GM21526 (cell line): ENCODE data around the gene PCNX2.
"Not testable (repeated sequence)": the region's sequence is repeated elsewhere in the genome, so short reads cannot be mapped to it uniquely, and the experiment has no call there.

ENCODE experiments used
- ATAC-seq: cut with Tn5 transposase; IDR thresholded peaks from one replicate; pipeline ENCODE4 v1.9.1; 2021; ENCODE audit warnings: moderate library complexity; ENCODE audit not compliant: unreplicated experiment, low FRiP score

The PCNX2 gene

GRCh38 chr1:233081735-233082134 is 213.8 kb downstream of the PCNX2 start:
- ATAC-seq = no peak

GRCh38 chr1:233080827-233081226 is 214.7 kb downstream of the PCNX2 start:
- not testable (repeated sequence) for ATAC-seq

DNA sequence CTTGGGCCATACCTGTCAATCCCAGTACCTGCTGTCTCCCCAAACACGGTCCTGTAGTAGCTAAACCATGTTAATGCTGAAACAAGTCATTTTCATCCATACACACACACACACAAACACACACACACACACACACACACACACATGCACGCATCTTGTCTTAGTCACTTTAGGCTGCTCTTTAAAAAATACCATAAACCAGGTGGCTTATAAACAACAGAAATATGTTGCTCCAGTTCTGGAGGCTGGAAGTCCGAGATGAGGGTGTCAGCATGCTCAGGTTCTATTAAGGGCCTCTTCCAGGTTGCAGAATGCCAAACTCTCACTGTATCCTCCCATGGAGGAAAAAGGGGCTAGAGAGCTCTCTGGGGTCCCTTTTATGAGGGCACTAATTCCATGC is 215.2 kb downstream of the PCNX2 start:
- no peak for ATAC-seq

DNA sequence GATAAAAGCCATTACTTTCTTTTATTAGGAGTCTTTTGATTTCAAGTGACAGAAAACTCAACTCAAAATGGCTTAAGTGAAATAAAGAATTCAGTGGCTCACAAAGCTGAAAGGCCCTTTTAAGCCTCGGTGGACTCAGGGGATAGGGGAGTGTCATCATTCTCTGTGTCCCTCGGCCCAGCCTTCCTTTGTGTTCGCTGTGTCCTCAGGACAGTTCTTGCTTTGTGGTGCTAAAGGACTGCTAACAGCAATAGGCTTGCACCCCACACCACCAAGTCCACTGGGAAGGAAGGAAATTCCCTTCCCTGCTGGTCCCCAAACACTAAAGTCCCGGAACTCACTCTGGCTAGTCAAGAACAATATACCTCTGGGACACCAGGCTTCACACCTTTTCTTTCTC is 216.0 kb downstream of the PCNX2 start:
- no peak for ATAC-seq

GRCh38 chr1:233078396-233078795 is 217.1 kb downstream of the PCNX2 start:
- ATAC-seq = no peak

DNA sequence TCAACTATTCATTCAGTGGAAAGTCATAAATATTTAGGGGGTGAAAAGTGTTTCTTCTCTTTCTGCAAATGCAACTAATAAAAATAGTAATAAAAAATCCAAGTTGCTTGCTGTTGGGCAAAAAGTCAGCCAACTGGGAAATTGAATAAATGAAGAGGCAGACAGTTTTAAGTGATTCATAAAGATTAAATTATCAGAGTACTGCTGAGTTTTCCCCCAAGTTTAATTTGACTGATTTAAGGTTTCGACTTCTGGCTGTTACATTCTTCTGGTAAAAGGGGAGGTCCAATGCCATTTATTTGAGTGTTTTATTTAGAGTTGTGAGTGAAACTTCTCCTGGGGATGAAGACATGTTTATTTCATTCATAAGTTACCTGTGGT is 219.6 kb downstream of the PCNX2 start:
- ATAC-seq = no peak

GRCh38 chr1:233066087-233066486 is 229.4 kb downstream of the PCNX2 start:
- ATAC-seq = no peak

DNA sequence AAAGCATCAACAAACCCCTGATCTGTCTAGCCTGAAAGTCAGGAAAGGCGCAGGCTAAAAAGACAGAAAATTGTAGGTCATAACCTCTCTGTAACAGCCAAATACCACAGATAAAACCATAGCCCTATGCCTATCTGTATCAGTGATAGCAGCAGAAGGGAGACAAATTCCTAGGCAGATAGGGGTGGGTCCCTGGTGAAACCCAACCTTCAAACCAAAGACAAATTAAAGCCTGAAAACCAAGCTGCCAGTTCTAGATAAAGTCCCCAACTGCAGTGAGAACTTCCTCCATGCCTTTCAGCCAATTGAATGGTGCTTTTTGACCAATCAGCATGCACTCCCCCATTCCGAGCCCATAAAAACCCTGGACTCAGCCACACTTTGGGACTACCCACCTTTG is 229.8 kb downstream of the PCNX2 start:
- ATAC-seq = no peak

DNA sequence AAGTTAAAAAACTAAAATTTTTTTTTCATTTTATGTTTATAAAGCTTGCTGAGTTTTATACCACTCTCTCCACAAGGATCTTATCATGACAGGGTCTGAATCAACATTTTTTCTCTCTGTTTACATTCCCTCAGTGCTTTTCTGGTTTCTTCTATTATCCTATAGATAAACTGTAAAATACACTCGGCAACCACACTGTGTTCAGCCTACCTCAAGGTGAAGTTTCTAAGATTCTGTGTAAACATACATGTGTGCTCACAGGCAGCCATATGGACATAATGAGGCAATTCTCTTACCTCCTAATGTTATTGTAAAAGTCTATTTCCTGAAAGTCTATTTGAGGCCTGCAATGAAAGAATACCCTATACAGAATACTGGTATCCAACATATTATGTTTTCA is 230.5 kb downstream of the PCNX2 start:
- ATAC-seq = no peak

DNA sequence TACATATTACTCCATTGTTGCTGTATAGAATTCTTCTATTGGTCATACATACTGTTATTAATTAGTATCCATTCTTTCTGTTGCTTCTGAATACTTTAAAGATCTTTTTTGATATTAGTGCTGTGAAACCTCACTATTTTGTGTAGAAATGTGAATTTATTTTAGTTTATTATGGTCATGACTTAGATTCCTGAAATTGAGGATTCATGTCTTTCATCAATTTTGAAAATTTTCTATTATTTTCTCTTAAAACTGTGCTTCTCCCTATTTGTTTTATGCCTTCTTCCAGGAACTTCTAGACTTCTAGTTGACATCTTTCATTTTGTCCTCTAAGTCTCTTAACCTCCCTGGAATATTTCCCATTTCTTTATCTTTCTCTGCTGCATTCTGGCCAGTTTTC is 232.1 kb downstream of the PCNX2 start:
- no peak for ATAC-seq

GRCh38 chr1:233061265-233061664 is 234.3 kb downstream of the PCNX2 start:
- ATAC-seq = no peak

DNA sequence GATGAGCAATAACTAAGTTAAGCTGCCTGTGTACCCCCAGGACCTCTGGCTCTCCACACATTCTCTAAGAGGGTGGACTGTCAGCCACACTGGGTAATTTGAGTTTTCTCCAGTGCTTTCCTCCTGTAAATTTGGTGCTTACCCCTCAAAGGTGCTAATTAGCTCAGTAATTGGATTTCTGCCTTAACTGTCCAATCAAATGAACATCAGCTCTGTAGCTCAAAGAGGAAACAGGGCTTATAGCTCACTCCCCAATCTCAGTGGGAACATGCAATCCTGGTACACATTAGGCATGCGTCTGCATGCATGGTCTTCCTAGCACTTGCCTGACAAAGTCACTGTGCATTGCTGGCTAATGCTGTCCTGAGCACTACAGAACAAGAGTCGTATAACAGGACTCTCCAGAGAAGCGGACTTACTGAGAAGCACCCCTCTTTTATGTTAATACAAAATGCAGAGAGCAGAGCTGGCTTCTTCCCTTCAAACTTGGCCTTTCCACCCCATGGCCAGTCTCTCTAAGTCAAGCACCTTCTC is 235.0 kb downstream of the PCNX2 start:
- ATAC-seq = no peak

DNA sequence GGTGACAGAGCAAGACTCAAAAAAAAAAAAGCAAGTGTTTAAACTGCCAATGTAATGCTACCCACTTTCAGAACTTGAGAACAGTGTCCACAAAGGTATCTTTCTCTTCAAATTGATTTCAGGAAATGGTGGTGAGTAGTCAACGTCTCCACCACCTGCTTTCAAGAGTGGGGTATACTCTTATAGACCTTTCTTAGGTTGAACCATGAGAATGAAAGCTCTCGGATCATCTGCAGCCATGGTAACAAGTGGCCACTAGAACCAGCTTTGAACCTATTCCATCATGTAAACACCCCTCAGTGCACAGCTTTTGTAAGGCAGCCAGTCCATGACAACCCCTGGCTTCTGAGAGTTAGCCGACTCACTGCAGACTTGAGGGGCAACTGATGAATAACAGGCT is 237.7 kb downstream of the PCNX2 start:
- no peak for ATAC-seq

GRCh38 chr1:233055879-233056641 is 239.5 kb downstream of the PCNX2 start:
- ATAC-seq = no peak

GRCh38 chr1:233045588-233045987 is 249.9 kb downstream of the PCNX2 start:
- ATAC-seq = no peak

DNA sequence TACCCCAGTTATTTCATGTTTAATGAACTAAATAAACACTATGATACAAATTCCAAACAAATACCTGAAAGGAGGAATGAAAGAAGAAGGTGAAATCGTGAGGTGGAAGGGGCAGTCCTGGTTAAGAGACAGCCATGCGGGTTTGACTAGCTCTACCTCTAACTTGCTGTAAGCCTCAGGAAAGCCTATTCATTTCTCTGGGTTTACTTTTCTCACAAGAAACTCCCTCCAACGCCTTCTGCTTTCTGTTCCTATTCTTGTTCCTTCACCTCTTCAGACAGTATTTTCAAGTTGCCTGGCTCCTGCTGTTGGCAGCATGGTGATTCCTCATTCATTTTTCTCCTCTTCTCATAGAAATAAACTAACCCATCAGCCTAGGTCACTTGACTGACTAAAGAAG is 252.7 kb downstream of the PCNX2 start:
- ATAC-seq = no peak

DNA sequence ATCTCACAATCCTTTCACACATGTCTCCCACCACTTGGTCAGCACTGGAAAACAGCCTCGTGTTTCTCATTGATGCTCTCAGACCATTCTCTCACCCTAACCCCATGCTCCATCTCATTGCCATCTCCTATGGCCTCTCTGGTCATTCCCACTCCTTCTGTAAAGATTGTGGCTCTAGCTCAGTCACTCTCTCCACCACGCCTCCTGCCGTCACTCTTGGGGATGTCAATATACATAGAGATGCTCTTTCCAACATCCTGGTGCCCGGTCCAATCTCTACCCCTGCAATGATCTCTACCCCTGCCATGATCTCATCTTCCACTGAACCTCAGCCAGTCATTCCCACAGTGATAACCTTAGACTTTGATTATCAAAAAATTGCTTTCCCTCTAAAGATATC is 255.0 kb downstream of the PCNX2 start:
- no peak for ATAC-seq

DNA sequence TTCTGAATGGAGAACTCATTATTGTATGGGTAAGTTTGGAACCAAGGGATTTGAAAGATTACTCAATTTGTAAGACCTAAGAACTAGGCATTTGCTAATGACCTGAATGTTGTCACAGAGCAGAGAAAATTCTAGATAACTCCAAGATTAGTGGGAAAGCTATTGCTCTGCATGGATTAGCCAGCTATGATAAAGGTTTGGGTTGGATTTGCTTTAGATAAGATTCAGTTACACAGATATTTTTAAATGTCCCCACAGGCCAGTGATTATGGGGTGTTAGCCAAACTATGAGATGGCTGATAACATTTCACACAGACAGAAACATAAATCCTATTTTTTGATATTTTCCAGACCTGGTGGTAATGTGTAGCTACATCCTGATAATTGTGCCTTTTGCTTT is 256.9 kb downstream of the PCNX2 start:
- no peak for ATAC-seq

GRCh38 chr1:233037843-233038242 is 257.7 kb downstream of the PCNX2 start:
- ATAC-seq = no peak

DNA sequence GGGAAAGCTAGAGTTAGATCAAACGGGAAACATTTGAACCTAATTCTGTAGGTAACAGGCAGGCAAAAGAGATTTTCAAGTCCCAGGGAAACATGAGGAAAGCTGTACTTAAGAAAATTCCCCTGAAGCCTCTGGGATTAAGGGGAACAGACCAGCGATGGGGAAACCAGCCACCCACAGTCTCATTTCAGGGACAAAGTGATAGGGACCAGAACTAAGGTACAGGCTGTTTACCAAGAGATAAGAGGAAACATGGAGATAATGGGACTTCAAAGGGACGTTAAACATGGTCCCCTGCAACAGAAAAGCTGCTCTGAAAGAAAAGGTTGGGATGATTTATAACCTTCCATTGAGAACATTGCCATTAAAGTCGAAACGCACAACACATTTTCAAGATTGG is 260.7 kb downstream of the PCNX2 start:
- ATAC-seq = no peak

DNA sequence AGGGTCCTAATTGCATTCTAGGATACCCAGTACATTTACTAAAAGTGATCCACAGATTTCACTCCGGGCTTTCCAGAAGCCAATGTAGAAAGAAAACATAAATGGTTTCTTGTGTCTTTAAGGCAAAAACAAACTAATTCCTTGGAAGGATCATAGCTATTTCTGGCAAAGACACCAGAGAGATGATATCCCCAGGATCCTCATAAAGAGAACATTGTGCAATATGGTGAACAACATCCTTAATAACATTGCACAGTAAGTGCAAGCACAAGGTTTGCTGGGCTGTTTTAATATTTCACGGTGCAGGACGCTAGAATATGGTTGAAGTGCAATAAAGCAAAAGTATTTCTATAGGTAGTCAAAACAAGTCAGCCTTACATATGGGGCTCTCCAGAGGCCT is 262.2 kb downstream of the PCNX2 start:
- no peak for ATAC-seq

DNA sequence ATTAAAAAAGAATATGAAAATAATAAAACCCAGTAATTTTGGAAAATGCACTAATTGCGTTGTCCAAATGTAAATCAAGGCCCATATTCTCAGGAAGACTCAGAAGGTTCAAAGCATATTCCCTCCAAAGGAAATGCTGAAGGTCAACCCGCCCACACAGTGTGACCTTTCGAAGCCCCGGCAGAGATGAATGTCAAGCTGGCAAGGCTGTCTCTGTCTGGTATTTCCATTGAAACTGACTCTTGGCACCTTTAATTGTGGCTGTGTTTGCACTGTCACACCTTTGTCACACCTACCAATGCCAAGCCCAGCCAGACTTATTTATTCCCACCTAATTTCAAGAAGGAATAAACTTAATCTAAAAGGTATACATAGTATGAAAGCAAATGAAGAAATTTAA is 262.6 kb downstream of the PCNX2 start:
- no peak for ATAC-seq

DNA sequence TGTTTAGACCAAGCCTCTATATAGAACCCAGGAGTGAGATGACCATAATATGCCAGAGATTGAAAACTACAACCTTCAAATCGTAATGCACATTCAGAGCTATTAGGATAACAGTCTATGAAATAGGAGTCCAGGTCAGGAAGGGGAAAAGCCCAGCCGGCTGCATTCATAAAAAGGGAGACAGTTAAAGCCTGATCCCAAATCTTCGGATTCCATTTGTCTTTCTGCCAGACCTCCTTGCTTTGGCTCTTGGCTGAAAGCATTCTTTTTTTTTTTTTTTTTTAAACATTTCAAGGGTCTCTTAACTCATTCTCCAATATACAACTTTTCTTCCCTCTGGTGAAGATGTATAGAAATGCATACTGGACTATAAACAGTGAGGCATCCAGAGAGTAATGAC is 264.0 kb downstream of the PCNX2 start:
- ATAC-seq = no peak
